WTC11 (cell line): ENCODE data around the gene OPA1. TPM values are rescaled to one million over a fixed set of nuclear protein-coding genes. Genes with fewer than 3 reads are reported as not detected.

ENCODE experiments used
- ATAC-seq: fragments of 200-7000 bp; cut with Tn5 transposase; 2 replicates; pipeline ENCODE4 v1.10.0; 2021; ENCODE audit warnings: mild to moderate bottlenecking, moderate library complexity
- CTCF ChIA-PET: fragments of 300-600 bp; sonication (Branson Sonifier 250); formaldehyde crosslinking; loops from one replicate; lab custom pipeline; 2021; ENCODE audit warnings: antibody characterized with exemption; lab: Charles Lee
- POLR2A ChIA-PET: fragments of 350-600 bp; sonication (Branson Sonifier 250); formaldehyde crosslinking; loops from one replicate; lab custom pipeline; 2021; ENCODE audit warnings: antibody characterized with exemption; lab: Charles Lee
- DNase-seq: peaks from one replicate; pipeline ENCODE4 v3.0.0; 2021; ENCODE audit warnings: low spot score
- H3K27ac Mint-ChIP-seq: 2 replicates; pipeline ENCODE4 v1.8.0; 2021; ENCODE audit warnings: mixed read lengths
- H3K27me3 Mint-ChIP-seq: 2 replicates; pipeline ENCODE4 v1.8.0; 2021; ENCODE audit warnings: low read depth, mild to moderate bottlenecking, moderate library complexity, mixed read lengths
- H3K36me3 Mint-ChIP-seq: 2 replicates; pipeline ENCODE4 v1.8.0; 2021; ENCODE audit warnings: mixed read lengths
- H3K4me1 Mint-ChIP-seq: 2 replicates; pipeline ENCODE4 v1.8.0; 2022; ENCODE audit warnings: mixed read lengths
- H3K4me3 Mint-ChIP-seq: 2 replicates; pipeline ENCODE4 v1.8.0; 2021; ENCODE audit warnings: mild to moderate bottlenecking, moderate library complexity, mixed read lengths
- H3K9me3 Mint-ChIP-seq: 2 replicates; pipeline ENCODE4 v1.8.0; 2021; ENCODE audit warnings: mixed read lengths
- ATF2 ChIP-seq: sonication (generic); formaldehyde crosslinking; IDR thresholded peaks from 2 replicates; pipeline ENCODE4 v1.8.1; 2022; ENCODE audit warnings: low read depth, missing genetic modification reagents, borderline replicate concordance
- CREB1 ChIP-seq: sonication (generic); formaldehyde crosslinking; IDR thresholded peaks from 2 replicates; pipeline ENCODE4 v1.8.0; 2023; ENCODE audit warnings: mild to moderate bottlenecking, missing genetic modification reagents
- ESRRA ChIP-seq: sonication (generic); formaldehyde crosslinking; IDR thresholded peaks from 2 replicates; pipeline ENCODE4 v1.8.1; 2022; ENCODE audit warnings: mild to moderate bottlenecking, missing genetic modification reagents, borderline replicate concordance
- FOXK1 ChIP-seq: sonication (generic); formaldehyde crosslinking; IDR thresholded peaks from 2 replicates; pipeline ENCODE4 v1.8.0; 2022; ENCODE audit warnings: mild to moderate bottlenecking, moderate library complexity, missing genetic modification reagents
- GRHL2 ChIP-seq: fragments of 250-450 bp; sonication (Bioruptor Pico); IDR thresholded peaks from 2 replicates; pipeline ENCODE4 v1.8.0; 2022; ENCODE audit warnings: mild to moderate bottlenecking, moderate library complexity; ENCODE audit not compliant: insufficient replicate concordance, severe bottlenecking
- IRF1 ChIP-seq: sonication (generic); formaldehyde crosslinking; IDR thresholded peaks from 2 replicates; pipeline ENCODE4 v1.8.0; 2023; ENCODE audit warnings: missing genetic modification reagents
- JUN ChIP-seq: sonication (generic); formaldehyde crosslinking; IDR thresholded peaks from 2 replicates; pipeline ENCODE4 v1.8.0; 2023; ENCODE audit warnings: mild to moderate bottlenecking, missing genetic modification reagents
- NFYB ChIP-seq: sonication (generic); formaldehyde crosslinking; conservative IDR thresholded peaks from 2 replicates; pipeline ENCODE4 v1.8.0; 2022; ENCODE audit warnings: low read depth, missing genetic modification reagents
- NR2C2 ChIP-seq: sonication (generic); formaldehyde crosslinking; IDR thresholded peaks from 2 replicates; pipeline ENCODE4 v1.8.0; 2022; ENCODE audit warnings: mild to moderate bottlenecking, missing genetic modification reagents
- NR3C1 ChIP-seq: sonication (generic); formaldehyde crosslinking; conservative IDR thresholded peaks from 2 replicates; pipeline ENCODE4 v1.8.1; 2023; ENCODE audit warnings: low read depth, mild to moderate bottlenecking, missing genetic modification reagents
- PRRX2 ChIP-seq: fragments of 250-450 bp; sonication (Bioruptor Pico); IDR thresholded peaks from 2 replicates; pipeline ENCODE4 v1.8.0; 2021; ENCODE audit warnings: mild to moderate bottlenecking
- RELA ChIP-seq: sonication (generic); formaldehyde crosslinking; IDR thresholded peaks from 2 replicates; pipeline ENCODE4 v1.8.1; 2022; ENCODE audit warnings: missing genetic modification reagents, mild to moderate bottlenecking, borderline replicate concordance
- SMAD4 ChIP-seq: sonication (generic); formaldehyde crosslinking; IDR thresholded peaks from 2 replicates; pipeline ENCODE4 v1.8.0; 2022; ENCODE audit warnings: mild to moderate bottlenecking, missing genetic modification reagents
- SP1 ChIP-seq: sonication (generic); formaldehyde crosslinking; conservative IDR thresholded peaks from 2 replicates; pipeline ENCODE4 v1.8.1; 2022; ENCODE audit warnings: missing genetic modification reagents
- TEAD4 ChIP-seq: sonication (generic); formaldehyde crosslinking; IDR thresholded peaks from 2 replicates; pipeline ENCODE4 v1.8.0; 2022; ENCODE audit warnings: mild to moderate bottlenecking, missing genetic modification reagents
- TP53 ChIP-seq: sonication (generic); formaldehyde crosslinking; IDR thresholded peaks from 2 replicates; pipeline ENCODE4 v1.8.1; 2023; ENCODE audit warnings: mild to moderate bottlenecking, missing genetic modification reagents
- ZNF219 ChIP-seq: sonication (generic); formaldehyde crosslinking; IDR thresholded peaks from 2 replicates; pipeline ENCODE4 v1.8.0; 2023; ENCODE audit warnings: missing genetic modification reagents, mild to moderate bottlenecking, borderline replicate concordance
- ZNF281 ChIP-seq: sonication (generic); formaldehyde crosslinking; IDR thresholded peaks from 2 replicates; pipeline ENCODE4 v1.8.0; 2023; ENCODE audit warnings: mild to moderate bottlenecking, missing genetic modification reagents
- ZNF416 ChIP-seq: fragments of 250-450 bp; sonication (Bioruptor Pico); IDR thresholded peaks from 2 replicates; pipeline ENCODE4 v1.9.0; 2021; ENCODE audit warnings: mild to moderate bottlenecking, inconsistent platforms
- total RNA-seq: library from RNA; stranded (reverse); gene quantifications from 3 replicates; pipeline ENCODE4 v1.2.3, GENCODE V29; 2021
- TF ChIP-seq, protein P1 (sequence below): sonication (generic); formaldehyde crosslinking; IDR thresholded peaks from 2 replicates; pipeline ENCODE4 v1.8.1; 2022; ENCODE audit warnings: low read depth, mild to moderate bottlenecking, moderate library complexity, missing genetic modification reagents, borderline replicate concordance
- TF ChIP-seq, protein P2 (sequence below): sonication (generic); formaldehyde crosslinking; IDR thresholded peaks from 2 replicates; pipeline ENCODE4 v1.8.0; 2022; ENCODE audit warnings: mild to moderate bottlenecking, missing genetic modification reagents
- TF ChIP-seq, protein P3 (sequence below): sonication (generic); formaldehyde crosslinking; IDR thresholded peaks from 2 replicates; pipeline ENCODE4 v1.8.1; 2023; ENCODE audit warnings: mild to moderate bottlenecking, missing genetic modification reagents
- TF ChIP-seq, protein P4 (sequence below): sonication (generic); formaldehyde crosslinking; IDR thresholded peaks from 2 replicates; pipeline ENCODE4 v1.8.0; 2022; ENCODE audit warnings: mild to moderate bottlenecking, missing genetic modification reagents

Gene OPA1
- total RNA-seq, 1 experiment from 2014 or later = 84.7 TPM

DNA sequence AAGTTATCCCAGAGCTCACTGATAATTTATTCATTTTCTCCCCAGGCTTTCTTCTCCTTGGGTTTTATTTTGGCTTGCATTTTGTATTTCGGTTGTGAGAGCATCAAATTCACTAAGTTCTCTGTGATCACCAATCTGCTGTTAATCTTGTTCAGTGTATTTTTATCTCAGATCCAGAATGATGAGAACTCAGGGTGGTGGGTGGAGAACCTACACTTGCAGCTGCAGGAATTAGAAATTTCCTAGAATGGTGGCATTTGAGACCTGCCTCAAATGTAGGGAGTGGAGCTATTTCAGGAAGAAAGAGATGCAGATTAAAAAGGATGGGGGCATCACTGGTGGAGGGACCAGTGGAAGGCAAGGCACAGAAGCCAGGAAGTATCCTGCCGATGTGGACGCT is 129.6 kb downstream of the OPA1 start (continued):
- no peak for TF ChIP-seq ZNF281
- TF ChIP-seq, protein P1, sequence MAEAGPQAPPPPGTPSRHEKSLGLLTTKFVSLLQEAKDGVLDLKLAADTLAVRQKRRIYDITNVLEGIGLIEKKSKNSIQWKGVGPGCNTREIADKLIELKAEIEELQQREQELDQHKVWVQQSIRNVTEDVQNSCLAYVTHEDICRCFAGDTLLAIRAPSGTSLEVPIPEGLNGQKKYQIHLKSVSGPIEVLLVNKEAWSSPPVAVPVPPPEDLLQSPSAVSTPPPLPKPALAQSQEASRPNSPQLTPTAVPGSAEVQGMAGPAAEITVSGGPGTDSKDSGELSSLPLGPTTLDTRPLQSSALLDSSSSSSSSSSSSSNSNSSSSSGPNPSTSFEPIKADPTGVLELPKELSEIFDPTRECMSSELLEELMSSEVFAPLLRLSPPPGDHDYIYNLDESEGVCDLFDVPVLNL = no peak
- TF ChIP-seq NR3C1 = no peak
- TF ChIP-seq, protein P2, sequence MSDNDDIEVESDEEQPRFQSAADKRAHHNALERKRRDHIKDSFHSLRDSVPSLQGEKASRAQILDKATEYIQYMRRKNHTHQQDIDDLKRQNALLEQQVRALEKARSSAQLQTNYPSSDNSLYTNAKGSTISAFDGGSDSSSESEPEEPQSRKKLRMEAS (CRISPR knock-in tag) = no peak
- no peak for TF ChIP-seq FOXK1 (CRISPR knock-in tag)
- TF ChIP-seq, all 79 proteins: peak for 0

GRCh38 chr3:193727089-193727488 is 134.1 kb downstream of the OPA1 start:
- H3K36me3 Mint-ChIP-seq = no peaks in the 10 kb centered on the region
- H3K4me3 Mint-ChIP-seq = no peak overlapping the region
- peaks cover 35% of the 10 kb centered on the region for H3K4me1 Mint-ChIP-seq
- H3K27ac Mint-ChIP-seq = no peak overlapping the region
- CTCF ChIA-PET = no interaction called here
- no peak for ATAC-seq
- TF ChIP-seq, protein P3, sequence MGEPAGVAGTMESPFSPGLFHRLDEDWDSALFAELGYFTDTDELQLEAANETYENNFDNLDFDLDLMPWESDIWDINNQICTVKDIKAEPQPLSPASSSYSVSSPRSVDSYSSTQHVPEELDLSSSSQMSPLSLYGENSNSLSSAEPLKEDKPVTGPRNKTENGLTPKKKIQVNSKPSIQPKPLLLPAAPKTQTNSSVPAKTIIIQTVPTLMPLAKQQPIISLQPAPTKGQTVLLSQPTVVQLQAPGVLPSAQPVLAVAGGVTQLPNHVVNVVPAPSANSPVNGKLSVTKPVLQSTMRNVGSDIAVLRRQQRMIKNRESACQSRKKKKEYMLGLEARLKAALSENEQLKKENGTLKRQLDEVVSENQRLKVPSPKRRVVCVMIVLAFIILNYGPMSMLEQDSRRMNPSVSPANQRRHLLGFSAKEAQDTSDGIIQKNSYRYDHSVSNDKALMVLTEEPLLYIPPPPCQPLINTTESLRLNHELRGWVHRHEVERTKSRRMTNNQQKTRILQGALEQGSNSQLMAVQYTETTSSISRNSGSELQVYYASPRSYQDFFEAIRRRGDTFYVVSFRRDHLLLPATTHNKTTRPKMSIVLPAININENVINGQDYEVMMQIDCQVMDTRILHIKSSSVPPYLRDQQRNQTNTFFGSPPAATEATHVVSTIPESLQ (CRISPR knock-in tag) = no peak
- TF ChIP-seq NR2C2 (CRISPR knock-in tag) = no peak
- TF ChIP-seq, protein P4, sequence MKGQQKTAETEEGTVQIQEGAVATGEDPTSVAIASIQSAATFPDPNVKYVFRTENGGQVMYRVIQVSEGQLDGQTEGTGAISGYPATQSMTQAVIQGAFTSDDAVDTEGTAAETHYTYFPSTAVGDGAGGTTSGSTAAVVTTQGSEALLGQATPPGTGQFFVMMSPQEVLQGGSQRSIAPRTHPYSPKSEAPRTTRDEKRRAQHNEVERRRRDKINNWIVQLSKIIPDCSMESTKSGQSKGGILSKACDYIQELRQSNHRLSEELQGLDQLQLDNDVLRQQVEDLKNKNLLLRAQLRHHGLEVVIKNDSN = no peak
- TF ChIP-seq TEAD4 = no peak
- TF ChIP-seq ESRRA (CRISPR knock-in tag) = no peak
- no peak for TF ChIP-seq GRHL2
- TF ChIP-seq TP53 (CRISPR knock-in tag) = no peak
- no peak for TF ChIP-seq ZNF416 (CRISPR knock-in tag)
- TF ChIP-seq SMAD4 (CRISPR knock-in tag) = no peak
- TF ChIP-seq ZNF219 (CRISPR knock-in tag) = no peak
- TF ChIP-seq SP1 = no peak
- TF ChIP-seq JUN (CRISPR knock-in tag) = no peak
- no peak for TF ChIP-seq ATF2
- TF ChIP-seq, protein P1 = no peak
- no peak for TF ChIP-seq CREB1 (CRISPR knock-in tag)
- no peak for TF ChIP-seq NFYB (CRISPR knock-in tag)
- no peak for TF ChIP-seq RELA (CRISPR knock-in tag)
- TF ChIP-seq IRF1 (CRISPR knock-in tag) = no peak
- no peak for TF ChIP-seq PRRX2
- POLR2A ChIA-PET = no interaction called here
- DNase-seq = no peak
- H3K27me3 Mint-ChIP-seq = no peaks in the 10 kb centered on the region; the same call in 1 of the 2 replicates
- H3K9me3 Mint-ChIP-seq = no peaks in the 10 kb centered on the region
